Measurements from ENCODE around the gene DUSP19.

The DUSP19 gene

GRCh38 chr2:183069174-183069573 lies 9.4 kb upstream of the DUSP19 start:
- DNase-seq: no peak

GRCh38 chr2:183070942-183071844 lies 7.4 kb upstream of the DUSP19 start:
- no peak for DNase-seq

GRCh38 chr2:183072177-183072576 lies 6.4 kb upstream of the DUSP19 start:
- DNase-seq: no peak

GRCh38 chr2:183078163-183078463 lies 434 bp upstream of the DUSP19 start:
- DNase-seq: no peak

- DNase-seq: no peak
These were observed 710 bp downstream of the DUSP19 start for GRCh38 chr2:183079139-183079775.

GRCh38 chr2:183081911-183082310 lies 3.4 kb downstream of the DUSP19 start:
- no peak for DNase-seq

GRCh38 chr2:183088061-183088460 lies 9.5 kb downstream of the DUSP19 start:
- no peak for DNase-seq

GRCh38 chr2:183089192-183089851 lies 10.8 kb downstream of the DUSP19 start:
- DNase-seq: no peak

GRCh38 chr2:183091318-183091953 lies 12.9 kb downstream of the DUSP19 start:
- DNase-seq: no peak

- DNase-seq: no peak
These were observed 13.4 kb downstream of the DUSP19 start for GRCh38 chr2:183091954-183092345.

- no peak for DNase-seq
These were observed 15.5 kb downstream of the DUSP19 start for GRCh38 chr2:183093857-183094657.

- DNase-seq: no peak
These were observed 27.0 kb downstream of the DUSP19 start for GRCh38 chr2:183105402-183106134.

- DNase-seq: no peak
These were observed 34.0 kb downstream of the DUSP19 start for GRCh38 chr2:183112577-183112976.

GRCh38 chr2:183113630-183114029 lies 35.1 kb downstream of the DUSP19 start:
- no peak for DNase-seq

- DNase-seq: no peak
These were observed 38.7 kb downstream of the DUSP19 start for GRCh38 chr2:183117226-183117625.

- DNase-seq: no peak
These were observed 44.8 kb downstream of the DUSP19 start for GRCh38 chr2:183123117-183123958.

GRCh38 chr2:183123959-183124221 lies 45.3 kb downstream of the DUSP19 start:
- peak; percentile 83 for DNase-seq

- peak; percentile 87 for DNase-seq
These were observed 45.8 kb downstream of the DUSP19 start, which contains the start of gene NUP35 for GRCh38 chr2:183124222-183124956. TSS of gene NUP35 (plus strand) at chr2:183124443. CDS start at chr2:183124458, 15 bp downstream.

GRCh38 chr2:183124957-183125255 lies 46.4 kb downstream of the DUSP19 start:
- no peak for DNase-seq

GRCh38 chr2:183125659-183126341 lies 47.3 kb downstream of the DUSP19 start:
- no peak for DNase-seq

Measured in NCI-H2081 treated with DMSO at 0.1 percent for 48 hours (cell line).